ENCODE results near the gene GNB1L. TPM values are rescaled to one million over a fixed set of nuclear protein-coding genes. Genes with fewer than 3 reads are reported as not detected.

Gene GNB1L
- total RNA-seq, 4 donors from 2014 or later: 4.3 to 7.6 (median 6.1) TPM

DNA sequence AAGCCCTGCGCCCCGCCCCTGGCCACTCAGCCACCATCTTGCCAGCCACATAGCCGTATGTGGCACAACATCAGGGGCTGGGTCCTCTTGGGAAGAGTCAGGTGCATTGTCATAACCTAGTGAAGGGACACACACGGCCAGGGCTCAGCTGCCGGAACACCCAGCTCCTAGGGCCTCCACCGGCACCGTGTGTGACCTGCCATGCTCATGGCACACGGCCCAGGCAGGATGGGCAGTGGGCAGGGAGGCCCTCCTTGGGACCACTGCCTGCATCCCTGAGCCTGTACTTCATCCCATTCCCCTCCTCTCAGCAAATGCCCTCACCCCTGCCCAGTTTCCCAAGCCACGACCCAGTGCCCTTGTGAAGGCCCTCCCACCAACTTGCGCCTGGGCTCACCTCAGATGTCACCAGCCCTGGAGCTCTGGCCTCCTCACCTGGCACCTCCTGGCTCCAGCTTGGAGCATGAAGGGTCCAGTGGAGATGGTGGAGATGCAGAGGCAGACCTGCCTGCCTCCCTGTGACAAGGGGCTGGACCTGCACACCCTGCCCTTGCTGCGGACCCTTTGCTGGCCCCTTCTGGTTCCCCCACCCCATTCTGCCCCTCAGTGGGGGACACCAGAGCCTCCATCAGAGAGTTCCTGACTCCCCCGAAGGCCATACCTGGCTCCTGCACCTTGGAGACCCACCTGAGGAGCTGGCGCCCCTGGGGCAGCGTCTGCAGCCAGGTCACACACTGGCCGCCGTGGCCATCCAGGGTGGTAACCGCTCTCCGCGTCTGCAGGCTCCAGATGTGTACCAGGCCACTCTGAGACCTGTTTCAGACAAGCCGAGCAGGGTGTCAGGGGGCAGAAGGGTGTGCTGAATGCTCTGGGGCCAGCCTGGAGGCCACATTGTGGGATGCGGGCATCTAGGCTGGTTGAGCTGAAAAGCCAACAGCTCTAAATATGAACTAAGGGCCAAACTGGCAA, 34.5 kb downstream of the GNB1L start:
- DNase-seq (ENCODE audit: low spot score): no peak
- TF ChIP-seq, protein P1, sequence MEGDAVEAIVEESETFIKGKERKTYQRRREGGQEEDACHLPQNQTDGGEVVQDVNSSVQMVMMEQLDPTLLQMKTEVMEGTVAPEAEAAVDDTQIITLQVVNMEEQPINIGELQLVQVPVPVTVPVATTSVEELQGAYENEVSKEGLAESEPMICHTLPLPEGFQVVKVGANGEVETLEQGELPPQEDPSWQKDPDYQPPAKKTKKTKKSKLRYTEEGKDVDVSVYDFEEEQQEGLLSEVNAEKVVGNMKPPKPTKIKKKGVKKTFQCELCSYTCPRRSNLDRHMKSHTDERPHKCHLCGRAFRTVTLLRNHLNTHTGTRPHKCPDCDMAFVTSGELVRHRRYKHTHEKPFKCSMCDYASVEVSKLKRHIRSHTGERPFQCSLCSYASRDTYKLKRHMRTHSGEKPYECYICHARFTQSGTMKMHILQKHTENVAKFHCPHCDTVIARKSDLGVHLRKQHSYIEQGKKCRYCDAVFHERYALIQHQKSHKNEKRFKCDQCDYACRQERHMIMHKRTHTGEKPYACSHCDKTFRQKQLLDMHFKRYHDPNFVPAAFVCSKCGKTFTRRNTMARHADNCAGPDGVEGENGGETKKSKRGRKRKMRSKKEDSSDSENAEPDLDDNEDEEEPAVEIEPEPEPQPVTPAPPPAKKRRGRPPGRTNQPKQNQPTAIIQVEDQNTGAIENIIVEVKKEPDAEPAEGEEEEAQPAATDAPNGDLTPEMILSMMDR (IDR thresholded peaks at IDR 0.05): no peak
- no peak for ATAC-seq (ENCODE audit: low FRiP score)

DNA sequence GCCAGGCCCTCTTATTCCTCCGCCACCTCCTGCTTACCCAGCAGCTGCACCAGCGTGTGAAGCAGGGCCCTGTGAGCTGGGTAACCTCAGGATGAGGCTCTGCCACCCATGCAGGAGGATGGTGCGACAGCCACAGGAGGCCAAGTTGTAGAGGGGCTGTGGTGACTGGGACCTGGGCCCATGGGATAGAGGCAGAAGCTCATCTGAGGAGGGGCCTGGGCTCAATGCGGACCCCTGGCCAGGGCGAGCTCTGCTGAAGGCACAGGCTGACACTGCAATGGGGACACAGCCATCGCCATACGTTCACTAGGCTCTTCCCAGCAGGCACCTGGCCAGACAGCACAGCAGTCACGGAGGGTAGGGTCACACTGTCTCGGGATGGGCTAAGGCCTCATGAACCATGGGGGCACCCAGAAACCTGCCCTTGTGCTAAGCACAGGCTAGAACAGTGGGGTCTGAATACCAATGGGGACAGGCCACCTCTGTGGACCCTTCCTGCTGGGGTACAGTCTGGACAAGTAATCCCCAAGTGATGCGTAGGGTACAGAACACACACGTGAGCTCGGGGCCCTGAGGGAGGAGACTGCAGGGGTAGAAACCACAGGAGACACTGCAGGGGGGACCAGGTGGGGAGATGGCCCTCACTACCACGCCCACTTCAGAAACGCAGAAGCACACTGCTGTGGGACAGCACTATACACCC, 35.3 kb downstream of the GNB1L start:
- DNase-seq (ENCODE audit: low spot score): no peak
- no peak for ATAC-seq (ENCODE audit: low FRiP score)
- TF ChIP-seq, protein P1 (IDR thresholded peaks at IDR 0.05): no peak

DNA sequence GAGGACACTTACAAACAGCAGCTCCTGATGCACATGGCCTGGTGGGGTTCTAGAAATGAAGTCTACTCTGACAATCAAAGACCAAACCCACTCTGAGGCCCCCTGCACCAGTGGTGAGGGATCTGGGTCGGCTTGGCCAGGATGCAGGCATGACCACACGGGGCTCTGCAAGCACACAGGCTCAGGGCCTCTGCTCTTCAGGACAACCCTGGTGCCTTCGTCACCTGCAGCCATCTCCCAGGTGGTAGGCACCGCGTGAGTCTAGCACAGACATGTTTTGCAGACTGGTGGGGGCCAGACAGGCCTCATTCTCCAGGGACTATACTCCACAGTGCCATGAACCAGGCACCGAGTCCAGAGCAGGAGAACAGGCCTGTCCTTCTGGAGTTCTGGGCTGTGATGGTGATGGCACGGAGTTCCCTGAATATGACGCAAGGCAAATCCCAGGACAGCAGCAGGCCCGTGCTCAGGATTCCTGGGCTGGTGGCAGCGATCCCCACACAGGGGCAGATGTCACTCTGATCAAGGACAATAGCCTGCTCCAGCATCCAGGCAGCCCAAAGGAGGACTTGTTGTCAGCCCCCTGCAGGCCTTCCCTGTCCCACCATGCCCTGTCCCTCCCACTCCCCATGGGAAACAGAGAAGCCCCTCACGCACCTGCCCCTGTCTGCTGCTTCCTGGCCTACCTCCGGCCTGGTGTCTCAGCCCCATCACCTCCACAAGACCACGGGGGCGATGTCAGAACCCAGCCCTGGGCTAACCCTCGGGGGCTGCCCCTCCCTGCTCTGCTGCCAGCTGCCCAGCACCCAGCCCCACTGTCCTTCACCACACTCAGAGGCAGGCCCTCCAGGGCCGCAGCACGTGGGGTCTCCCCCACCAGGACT, 36.1 kb downstream of the GNB1L start:
- ATAC-seq (ENCODE audit: low FRiP score): no peak

DNA sequence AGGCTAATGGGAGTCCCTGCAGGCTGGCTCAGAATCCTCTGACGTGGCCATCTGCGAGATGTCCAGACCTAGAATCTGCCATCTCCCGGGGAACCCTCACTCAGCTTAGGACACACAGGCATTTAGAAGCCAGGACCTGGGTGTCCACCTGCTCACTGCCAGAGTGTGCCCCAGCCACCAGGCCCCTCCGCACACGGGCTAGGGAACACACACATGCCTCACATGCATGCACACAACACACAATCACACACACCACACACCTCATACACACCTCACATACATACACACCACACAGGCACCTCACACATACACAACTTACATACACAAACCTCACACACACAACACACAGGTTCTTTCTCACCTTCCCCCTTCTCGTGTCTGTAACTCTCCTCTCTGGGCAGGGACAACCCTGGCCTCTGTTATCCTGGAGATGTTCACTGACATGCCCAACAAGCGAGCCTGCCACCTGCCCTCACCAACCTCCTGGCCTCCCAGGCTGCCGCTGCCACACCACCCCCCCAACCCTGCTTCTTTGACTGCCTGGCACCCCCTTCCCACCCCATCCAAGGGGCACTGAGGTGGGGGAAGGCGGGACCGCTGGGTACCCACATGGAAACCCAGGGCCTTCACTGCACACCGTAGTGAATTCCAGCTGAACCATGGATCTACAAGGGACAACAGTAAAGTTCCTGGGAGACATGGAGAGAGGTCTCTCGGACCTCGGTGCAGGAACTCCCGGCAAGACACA, 38.1 kb downstream of the GNB1L start:
- no peak for ATAC-seq (ENCODE audit: low FRiP score)
- no peak for DNase-seq (ENCODE audit: low spot score)
- TF ChIP-seq, protein P1 (IDR thresholded peaks at IDR 0.05): no peak

More for the DNA sequence above, 36.1 kb downstream of the GNB1L start:
- TF ChIP-seq, protein P1 (IDR thresholded peaks at IDR 0.05): no peak
- DNase-seq (ENCODE audit: low spot score): no peak

DNA sequence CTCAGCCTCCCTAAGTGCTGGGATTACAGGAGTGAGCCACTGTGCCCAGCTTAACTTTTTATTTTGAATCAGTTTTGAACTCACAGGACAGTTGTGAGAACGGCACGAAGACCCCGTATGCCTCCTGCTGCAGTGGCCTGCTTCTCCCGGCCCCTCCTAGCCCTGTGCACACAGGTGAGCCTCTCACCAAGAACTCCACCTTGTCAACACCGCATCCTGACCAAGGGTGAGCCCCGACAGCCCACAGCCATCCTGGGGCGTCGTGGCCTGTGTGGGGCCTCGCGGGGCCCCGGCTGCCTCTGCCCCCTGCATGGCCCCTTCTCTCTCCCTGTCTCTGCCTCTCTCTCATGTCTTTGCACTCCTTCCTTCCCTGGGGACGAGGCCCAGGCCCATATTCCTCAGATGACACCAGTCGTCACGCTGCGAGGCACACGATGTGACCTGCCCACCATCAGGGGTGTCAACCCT, 38.8 kb downstream of the GNB1L start:
- TF ChIP-seq, protein P1 (IDR thresholded peaks at IDR 0.05): no peak
- DNase-seq (ENCODE audit: low spot score) (no peak), ATAC-seq (ENCODE audit: low FRiP score) (no peak)
